DMS 273 (cell line): ENCODE measurements around the gene LIN54.
"Not testable (repeated sequence)": the region's sequence is repeated elsewhere in the genome, so short reads cannot be mapped to it uniquely, and the experiment has no call there.

ENCODE experiments used
- DNase-seq: peaks from one replicate; lab custom pipeline; 2025; ENCODE audit not compliant: unreplicated experiment; lab: John Stamatoyannopoulos, UW

The LIN54 gene

DNA sequence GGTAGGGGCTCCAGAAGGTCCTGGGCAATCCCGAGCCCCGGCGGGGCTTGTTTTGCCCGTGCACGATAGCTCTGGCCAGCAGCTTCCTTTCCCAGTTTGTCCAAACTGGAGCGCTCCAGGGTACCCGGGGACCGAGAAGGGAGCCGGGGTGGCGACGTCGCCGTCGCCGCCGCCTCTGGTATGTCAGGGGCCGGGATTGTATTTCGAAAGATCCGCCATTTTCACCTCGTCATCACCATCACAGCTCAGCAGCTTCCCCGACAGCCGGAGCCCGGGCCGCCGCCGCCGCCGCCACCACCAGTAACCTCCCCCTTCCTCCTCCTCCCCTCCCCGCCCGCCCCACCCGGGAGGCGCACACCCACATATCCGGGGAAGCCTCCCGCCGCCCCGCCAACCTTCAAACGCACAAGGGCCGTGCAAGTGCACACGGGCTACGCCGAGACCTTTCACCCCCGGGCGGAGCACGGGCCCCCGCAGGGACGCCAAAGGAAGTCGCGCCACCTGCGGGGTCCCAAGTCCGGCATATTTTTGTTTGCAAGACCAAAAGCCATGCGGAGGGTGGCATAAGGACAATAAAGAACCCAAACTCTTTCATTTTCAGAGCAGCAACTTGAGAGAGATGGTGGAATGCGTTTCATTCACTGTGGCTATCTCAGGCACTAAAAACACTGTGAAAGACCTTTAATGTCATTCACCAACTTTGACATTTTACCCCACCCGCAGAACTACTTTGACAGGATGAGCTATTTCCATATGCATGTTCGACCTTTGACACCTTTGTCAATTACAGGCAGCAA is at the start of gene LIN54:
TSS of gene LIN54 (minus strand) at position 302 of the 797 bp plus-strand sequence. CDS start 25,979 bp downstream, outside the sequence.
- peak; percentile 71 for DNase-seq

DNA sequence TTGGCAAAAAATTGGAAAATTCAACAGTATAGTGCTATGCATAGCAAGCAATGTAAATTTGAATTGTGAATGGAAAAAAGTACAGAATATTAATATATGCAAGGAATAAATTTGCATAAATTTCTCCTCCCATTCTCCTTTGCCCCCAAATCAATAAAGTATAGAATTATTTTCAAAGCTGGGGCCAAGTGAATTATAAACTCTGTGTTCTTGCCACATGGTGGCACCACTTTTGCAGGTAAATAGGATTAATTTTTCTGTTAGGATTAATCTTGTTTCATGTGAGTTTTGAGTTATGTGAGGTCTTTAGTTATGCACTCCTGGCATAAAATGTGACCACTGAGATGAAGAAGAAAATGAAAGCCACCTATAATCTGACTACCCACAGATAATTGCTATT is 44.3 kb upstream of the LIN54 start:
- DNase-seq, result peak; percentile 27

DNA sequence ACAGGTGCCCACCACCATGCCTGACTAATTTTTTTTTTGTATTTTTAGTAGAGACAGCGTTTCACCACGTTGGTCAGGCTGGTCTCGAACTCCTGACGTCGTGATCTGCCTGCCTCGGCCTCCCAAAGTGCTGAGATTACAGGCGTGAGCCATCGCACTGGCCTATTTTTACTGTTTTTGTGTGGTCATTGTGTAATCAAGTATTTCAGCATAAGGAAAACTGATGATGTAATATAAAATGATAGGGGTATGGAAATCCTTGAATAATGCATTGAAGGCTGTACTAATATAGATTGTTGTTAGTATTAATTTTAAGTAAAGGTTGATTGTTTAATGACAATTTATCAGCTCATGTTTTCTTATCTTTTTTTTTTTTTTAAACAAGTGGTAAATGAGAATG is 38.2 kb upstream of the LIN54 start:
- not testable (repeated sequence) for DNase-seq

DNA sequence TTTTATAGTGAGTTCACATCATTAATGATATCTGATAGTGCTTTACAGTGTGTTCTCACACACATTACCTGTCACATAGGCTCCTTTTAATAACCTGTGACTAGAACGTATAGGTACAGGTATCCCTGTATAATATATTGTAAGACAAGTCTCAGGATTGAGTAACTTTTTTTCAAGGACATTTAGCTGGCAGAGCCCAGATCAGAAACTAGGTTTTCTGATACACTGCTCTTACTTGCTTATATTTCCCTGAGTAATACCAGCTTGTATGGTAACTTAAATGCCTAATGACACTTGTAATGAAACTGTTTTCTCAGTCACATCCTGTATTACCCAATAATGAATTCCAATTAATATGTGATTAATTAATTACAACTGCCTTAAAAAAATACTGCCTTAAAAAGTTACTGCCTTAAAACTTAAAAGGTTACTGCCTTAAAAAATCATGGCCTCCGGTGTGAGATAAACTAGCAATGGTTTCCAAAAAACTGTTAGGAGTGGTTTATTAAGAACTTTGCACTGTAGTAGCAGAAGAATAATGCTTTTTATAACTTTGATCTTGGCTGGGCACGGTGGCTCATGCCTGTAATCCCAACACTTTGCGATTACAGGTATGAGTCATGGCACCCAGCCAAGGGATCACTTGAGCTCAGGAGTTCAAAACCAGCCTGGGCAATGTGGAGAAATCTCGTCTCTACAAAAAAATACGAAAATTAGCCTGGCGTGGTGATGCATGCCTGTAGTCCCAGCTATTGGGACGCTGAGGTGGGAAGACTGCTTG is 36.3 kb upstream of the LIN54 start:
- no peak for DNase-seq

DNA sequence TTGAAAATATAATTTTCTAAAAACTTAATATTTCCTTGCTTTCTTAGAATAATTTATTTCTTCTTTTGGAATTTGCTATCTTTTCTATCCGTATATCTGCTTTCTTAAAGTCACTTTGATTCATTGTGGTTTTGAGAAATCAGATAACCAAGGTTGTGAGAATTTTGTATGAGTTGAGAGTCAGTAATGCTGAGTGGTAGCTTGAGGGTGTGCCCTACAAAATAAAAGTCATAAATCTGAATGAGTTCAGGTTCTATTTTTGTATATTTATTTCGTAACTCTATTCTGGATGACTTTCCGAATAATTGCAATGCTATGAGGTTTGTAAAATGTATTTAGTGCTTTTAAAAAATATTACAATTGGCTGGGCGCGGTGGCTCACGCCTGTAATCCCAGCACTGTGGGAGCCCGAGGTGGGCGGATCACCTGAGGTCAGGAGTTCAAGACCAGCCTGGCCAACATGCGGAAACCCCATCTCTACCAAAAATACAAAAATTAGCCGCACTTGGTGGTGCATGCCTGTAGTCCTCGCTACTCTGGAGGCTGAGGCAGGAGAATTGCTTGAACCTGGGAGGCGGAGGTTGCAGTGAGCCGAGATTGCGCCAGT is 33.3 kb upstream of the LIN54 start:
- DNase-seq, result no peak

DNA sequence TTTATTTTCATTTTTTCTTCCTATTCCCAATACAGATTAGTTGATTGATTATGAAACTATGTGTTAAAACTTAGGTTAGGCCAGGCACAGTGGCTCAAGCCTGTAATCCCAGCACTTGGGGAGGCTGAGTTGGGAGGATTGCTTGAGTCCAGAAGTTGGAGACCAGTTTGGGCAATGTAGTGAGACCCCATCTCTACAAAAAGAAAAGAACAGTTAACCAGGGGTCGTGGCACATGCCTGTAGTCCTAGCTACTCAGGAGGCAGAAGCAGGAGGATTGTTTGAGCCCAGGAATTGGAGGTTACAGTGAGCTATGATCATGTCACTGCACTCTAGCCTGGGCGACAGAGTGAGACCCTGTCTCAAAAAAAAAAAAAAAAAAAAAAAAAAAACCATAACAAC is 32.5 kb upstream of the LIN54 start:
- DNase-seq, result not testable (repeated sequence)

DNA sequence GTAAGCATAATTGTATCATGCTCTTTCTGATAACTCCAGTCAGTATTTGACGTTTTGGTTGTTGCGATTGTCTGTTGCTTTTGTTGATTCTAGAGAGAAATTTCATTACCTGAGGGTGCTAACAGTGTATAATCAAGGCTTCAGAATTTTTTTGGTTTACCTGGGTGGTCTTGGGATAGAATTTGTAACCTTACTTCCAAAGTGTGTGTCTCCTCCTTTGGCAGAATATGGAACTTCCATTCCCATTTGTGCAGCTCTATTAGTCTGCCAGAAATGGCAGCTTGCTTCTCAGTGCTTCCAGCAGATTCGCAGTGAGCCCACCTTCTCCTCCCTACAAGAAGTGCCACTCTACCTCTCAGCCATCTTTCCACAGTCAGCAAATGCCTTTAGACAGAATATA is 29.6 kb upstream of the LIN54 start:
- no peak for DNase-seq

DNA sequence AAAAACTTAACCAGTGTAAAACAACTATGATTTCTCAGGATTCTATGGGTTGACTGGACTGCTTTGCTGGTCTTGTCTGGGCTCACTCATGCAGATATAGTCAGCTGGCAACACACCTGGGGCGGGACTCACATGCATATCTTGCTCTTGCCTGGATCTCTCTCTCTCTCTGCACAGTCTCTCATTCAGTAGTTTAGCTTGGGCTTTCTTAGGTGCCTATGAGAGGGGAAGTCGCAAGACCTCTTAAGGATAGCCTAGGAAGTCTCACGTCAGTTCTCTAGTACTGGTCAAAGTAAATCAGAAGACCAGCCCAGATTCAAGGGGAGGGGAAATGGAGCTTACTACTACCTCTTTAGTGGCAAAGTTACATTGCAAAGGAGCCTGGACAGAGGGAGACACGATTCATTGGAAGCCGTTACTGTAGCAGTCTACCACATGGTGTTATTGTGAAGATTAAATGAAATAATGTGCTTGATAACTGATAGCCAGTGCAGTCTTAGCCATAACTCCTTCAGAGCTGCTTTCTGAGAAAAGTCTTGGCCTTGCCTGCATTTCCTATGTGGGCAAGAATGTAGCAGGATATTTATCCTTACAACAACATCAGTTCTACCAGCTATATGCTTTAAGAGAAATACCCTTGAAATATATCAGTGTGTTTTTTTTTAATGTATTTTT is 26.5 kb upstream of the LIN54 start:
- no peak for DNase-seq

DNA sequence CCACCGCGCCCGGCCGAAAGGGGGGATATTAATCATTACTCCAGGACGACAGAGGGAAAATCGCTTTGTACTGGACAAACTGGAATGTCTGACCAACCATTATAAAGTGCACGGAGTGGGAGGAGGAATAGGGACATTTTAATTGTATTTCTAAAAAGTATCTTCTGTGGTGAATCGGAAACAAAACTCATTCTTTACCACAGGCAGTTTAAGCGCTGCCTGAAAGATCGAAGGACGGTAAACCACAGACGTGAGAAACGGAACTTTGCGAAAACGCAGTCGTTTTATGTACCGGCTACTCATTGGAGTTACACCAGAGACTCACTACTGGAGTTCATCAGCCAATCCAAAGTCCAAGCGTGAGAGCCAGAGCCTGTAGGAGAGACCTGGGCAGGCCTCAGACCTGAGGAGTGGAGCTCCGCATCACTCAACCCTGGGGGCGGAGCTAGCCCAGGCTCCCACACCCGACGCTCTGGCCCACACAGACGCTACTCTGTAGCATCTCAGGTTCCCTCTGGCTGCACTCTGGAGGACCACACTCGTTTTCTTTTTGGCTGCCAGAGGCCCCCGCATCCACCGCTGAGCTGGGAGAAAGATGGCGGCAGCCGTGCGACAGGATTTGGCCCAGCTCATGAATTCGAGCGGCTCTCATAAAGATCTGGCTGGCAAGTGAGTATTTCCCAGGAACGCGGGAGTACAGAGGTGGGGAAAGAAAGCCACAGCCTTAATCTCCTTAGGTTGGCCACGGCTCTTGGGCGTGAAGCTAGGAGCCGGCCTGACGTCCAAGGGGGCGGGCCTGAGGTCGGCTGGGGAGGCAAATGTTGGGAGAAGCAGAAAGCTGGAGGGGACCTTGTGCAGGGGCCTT is 24.2 kb upstream of the LIN54 start, which contains the start of gene COPS4:
TSS of gene COPS4 (plus strand) at position 554 of the 865 bp plus-strand sequence. CDS start at position 596, 42 bp downstream.
- DNase-seq, result peak; percentile 99

DNA sequence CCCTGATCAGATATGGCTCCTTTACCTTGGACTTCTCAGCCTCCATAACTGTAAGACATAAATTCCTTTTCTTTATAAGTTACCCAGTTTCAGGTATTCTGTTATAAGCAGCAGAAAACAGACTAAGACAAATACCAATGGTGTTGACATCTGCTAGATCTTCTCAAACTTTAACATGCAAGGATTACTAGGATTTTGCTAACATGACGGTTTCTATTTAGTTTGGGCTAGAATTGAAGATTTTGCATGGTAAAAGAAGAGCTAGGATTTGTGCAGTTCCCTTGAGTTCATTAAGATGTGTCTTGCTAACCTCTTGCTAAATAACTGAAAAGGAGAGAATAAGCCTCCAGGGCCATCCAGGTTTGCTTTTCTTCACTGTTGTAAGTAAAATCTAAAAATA is 19.1 kb upstream of the LIN54 start:
- DNase-seq, result no peak

DNA sequence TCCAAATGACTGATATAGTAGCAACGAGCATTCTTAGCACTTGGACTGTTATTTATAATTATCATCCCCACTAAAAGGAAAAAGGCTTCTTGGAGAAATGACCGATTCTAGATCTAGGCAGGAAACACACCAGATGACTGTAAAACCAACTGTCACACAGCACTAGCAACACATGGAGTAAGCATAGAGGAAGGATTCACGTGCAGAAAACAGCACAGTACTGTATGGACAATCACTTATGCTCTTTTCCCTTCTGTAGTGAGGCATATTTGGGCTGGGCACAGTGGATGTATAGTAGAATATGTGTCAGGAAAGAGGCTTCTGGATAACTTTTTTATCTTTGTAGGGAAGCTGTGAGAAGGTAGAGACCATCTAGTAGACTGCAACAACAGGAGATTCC is 18.4 kb upstream of the LIN54 start:
- DNase-seq, result no peak

DNA sequence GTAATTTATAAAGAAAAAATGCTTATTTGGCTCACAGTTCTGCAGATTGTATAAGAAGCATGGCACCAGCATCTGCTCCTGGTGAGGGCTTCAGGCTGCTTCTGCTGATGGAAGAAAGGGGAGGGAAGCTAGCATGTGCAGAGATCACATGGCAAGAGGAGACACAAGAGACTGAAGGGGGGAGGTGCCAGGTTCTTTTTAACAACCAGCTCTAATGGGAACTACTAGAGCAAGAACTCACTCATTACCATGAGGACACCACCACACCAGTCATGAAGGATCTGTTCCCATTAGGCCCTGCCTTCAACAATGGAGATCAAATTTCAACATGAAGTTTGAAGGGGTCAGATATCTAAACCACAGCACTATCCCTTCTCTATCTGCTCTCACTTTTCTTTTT is 14.9 kb upstream of the LIN54 start:
- DNase-seq, result no peak

DNA sequence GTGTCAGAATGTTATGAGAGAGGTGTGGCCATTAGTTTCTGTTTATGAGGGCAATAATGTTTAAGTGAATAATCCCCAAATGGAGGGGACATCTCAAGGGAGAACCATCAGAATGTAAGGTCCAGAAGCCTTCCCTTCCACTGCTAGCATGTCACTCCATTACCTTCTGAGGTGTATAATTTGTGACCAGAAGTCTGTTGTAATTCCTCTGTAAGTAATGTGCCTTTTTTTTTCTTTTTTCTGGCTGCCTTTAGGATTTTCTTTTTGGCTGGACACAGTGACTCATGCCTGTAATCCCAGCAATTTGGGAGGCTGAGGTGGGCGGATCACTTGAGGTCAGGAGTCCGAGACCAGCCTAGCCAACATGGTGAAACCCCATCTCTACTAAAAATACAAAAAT is 13.6 kb upstream of the LIN54 start:
- no peak for DNase-seq

DNA sequence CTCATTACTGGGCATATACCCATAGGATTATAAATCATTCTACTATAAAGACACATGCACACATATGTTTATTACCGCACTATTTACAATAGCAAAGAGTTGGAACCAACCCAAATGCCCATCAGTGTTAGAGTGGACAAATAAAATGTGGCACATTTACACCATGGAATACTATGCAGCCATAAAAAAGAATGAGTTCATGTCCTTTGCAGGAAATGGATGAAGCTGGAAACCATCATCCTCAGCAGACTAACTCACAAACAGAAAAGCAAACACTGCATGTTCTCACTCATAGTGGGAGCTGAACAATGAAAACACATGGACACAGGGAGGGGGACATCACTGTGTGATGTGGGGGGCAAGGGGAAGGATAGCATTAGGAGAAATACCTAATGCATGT is 13.0 kb upstream of the LIN54 start:
- DNase-seq, result not testable (repeated sequence)

DNA sequence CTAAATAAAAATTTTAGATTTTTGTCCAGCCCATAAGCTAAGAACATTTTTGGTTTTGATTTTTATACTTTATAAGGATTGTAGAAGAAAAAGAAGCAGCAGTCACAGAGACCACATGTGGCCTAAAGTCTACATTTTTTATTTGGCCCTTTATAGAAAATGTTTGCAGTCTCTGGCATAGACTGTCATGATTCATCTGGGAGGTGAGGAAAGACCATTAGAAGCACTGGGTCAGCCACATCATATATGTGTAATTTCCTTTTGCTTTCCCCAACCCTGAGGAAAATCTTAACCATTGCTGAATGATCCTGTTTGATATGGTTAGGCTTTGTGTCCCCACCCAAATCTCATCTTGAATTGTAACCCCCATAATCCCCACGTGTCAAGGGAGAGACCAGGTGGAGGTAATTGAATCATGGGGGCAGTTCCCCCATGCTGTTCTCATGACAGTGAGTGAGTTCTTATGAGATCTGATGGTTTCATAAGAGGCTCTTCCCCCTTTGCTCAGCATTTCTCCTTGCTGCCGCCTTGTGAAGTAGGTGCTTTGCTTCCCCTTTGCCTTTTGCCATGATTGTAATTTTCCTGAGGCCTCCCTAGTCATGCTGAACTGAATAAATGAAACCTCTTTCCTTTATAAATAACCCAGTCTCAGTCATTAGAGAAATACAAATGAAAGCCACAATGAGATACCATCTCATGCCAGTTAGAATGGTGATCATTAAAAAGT is 12.3 kb upstream of the LIN54 start:
- no peak for DNase-seq

DNA sequence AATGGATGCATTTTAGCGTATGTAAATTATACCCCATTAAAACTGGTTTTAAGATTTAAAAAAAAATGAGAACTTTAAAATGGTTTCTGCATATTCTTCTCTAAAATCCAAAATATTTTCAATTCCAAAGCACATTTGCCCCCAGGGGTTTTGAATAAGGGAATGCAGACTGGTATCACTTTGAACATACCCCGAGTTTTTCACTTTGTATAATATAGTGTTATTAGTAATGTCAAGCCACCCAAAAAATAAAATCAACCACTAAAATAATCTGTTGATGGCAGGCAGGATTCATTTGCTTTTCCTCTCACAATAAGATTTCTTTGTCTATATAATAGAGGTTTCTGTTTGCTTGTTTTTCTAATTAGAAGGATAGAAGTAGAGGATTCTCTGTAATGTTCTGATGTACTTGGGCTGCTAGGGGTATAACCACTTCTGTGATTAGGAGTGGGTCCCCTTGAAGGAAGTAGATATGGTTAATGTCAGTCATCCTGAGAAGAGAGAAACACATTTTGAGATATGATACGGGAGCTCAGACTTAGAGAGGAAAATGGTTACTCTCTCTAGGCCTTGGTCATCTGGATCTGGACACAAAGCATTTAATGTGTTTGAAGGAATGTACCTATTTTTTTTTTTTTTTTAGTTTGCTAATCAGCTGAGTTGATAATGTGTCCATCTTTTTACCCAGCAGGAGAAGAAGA is 9.3 kb upstream of the LIN54 start:
- no peak for DNase-seq

DNA sequence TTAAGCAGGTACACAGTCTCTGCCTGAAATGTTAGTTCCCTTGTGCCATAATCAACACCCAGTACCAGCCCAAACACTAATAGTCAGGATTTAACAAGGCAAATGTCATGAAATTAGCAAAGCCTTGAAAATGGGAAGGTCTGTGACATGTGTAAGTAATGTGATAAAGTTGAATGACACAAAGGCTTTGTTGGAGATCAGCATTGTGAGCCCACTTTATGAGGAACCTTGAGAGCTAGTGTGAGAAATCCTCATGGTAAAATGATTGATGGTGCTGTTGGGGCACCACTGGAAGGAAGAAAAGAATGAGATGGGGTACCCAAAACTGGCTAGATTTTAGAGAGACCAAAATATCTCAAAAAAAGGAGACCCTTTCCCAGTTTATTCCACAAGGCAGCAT is 3.3 kb upstream of the LIN54 start:
- peak; percentile 33 for DNase-seq

DNA sequence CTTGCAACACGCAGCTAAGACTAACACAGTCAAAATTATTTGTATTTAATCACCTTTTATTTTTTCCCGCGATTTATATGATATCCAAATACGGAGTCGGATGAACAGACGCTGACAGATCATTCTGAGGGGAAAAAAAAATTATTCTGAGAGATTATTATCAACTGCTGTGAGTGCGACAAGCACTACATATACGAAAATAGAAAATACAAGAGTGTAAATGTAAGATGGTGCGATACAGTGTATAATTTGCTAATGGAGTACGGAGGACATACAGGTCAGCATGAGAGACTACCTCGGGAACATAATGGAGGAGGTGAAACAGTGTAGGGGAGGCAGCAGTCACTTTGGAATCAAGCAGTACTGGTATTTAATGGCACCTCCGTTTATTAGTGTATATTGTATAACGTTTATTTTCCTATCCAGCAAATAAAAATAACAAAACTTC is 2.8 kb upstream of the LIN54 start:
- DNase-seq, result peak; percentile 39
